Activated naive CD8-positive, alpha-beta T cell treated with anti-CD3 and anti-CD28 coated beads, Interleukin-2, amount 10 ng/mL, durations not matched to agents 7 days and 5 days (primary cell): ENCODE results near the gene POLR2F. TPM values are rescaled to one million over a fixed set of nuclear protein-coding genes. Genes with fewer than 3 reads are reported as not detected.

Experiments used
- ATAC-seq: fragments of 150-1000 bp; cut with Tn5 transposase; one replicate; pipeline ENCODE4 v1.10.0; 2021; ENCODE audit warnings: low read depth, moderate library complexity
- POLR2A ChIA-PET: fragments of 350-600 bp; sonication (Branson Sonifier 250); formaldehyde crosslinking; loops from one replicate; lab custom pipeline; 2021; ENCODE audit warnings: antibody characterized with exemption; lab: Charles Lee
- DNase-seq: peaks from one replicate; pipeline ENCODE4 v3.0.0; 2021
- H3K27ac Mint-ChIP-seq: one replicate; pipeline ENCODE4 v1.8.0; 2022; ENCODE audit warnings: mild to moderate bottlenecking, mixed read lengths
- H3K27me3 Mint-ChIP-seq: one replicate; pipeline ENCODE4 v1.8.0; 2022; ENCODE audit warnings: mild to moderate bottlenecking, moderate library complexity, mixed read lengths
- H3K36me3 Mint-ChIP-seq: one replicate; pipeline ENCODE4 v1.8.0; 2021; ENCODE audit warnings: mild to moderate bottlenecking, mixed read lengths
- H3K4me1 Mint-ChIP-seq: one replicate; pipeline ENCODE4 v1.8.0; 2021; ENCODE audit warnings: mixed read lengths
- H3K4me3 Mint-ChIP-seq: one replicate; pipeline ENCODE4 v1.8.0; 2022; ENCODE audit warnings: mild to moderate bottlenecking, moderate library complexity, mixed read lengths
- H3K9me3 Mint-ChIP-seq: one replicate; pipeline ENCODE4 v1.8.0; 2021; ENCODE audit warnings: mixed read lengths
- total RNA-seq, 2 experiments: library from RNA; stranded (reverse); gene quantifications; one replicate each; pipeline ENCODE4 v1.2.3, GENCODE V29; 2021

Gene POLR2F
- total RNA-seq, 2 experiments from 2014 or later = 60.2 to 61.4 TPM

DNA sequence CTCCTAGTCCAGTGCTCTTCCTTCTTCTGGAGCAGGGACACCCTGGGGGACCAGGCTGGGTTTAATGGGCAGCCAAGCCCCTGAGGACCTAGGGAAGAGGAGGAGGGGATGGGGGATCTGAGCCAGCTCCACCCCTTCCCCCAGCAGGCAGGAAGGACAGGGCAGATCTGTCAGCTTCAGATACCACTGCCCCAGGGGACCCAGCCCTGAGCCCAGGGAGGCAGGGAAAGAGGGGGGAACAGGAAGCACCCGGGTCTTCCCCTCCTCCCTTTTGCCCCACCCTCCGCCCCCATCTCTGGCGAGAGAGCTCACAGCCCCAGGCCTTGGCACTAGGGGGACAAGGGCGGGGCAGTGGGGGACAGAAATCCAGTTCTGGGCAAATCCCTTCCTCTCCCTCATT is 42.6 kb downstream of the POLR2F start:
- H3K4me3 Mint-ChIP-seq = no peak overlapping the region
- H3K27me3 Mint-ChIP-seq = no peaks in the 10 kb centered on the region
- ATAC-seq (no peak), DNase-seq (no peak)
- H3K4me1 Mint-ChIP-seq = peaks cover 7% of the 10 kb centered on the region
- H3K9me3 Mint-ChIP-seq = no peaks in the 10 kb centered on the region
- H3K36me3 Mint-ChIP-seq = no peaks in the 10 kb centered on the region
- H3K27ac Mint-ChIP-seq = no peak overlapping the region
- POLR2A ChIA-PET = no interaction called here

DNA sequence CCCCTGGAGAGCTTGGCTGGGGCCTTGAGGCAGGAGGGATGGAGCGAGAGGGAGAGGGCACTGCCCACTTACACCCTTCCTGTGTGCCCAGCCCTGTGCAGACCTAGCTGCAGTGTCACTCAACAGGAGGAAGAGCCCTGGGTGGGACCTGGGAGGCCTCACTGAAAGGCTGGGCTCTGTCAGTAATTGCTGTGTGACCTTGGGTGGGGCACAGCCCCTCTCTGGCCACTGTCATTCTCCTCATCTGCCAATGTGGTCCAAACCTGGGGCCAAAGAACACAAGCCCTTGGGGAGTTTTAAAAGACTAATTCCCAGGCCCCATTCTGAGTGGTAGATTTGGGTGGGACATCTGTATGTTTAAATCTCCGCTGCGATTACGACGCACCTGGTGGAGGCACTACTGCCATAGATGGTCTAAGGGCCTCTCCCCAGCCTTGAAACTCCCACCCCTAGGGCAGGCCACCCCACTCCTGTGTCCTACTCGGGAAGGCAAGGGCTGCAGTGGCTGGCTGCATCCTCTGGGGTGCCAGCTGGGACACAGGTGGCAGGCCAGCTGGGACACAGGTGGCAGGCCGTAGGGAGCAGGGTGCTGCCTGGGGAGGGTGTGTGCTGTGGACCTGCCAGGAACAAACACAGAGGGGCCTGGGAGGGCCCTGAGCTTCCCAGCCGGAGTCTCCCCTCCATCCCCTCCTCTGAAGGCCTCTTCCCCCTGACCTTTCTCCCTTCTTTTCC is 43.2 kb downstream of the POLR2F start:
- POLR2A ChIA-PET = interaction anchor here (0.5 kb wide), 1 partner anchor 14 kb away, joined by 3 read pairs; no protein-coding TSS in a partner anchor
- no peak for DNase-seq
- peaks cover 7% of the 10 kb centered on the region for H3K4me1 Mint-ChIP-seq
- H3K36me3 Mint-ChIP-seq = no peaks in the 10 kb centered on the region
- no peaks in the 10 kb centered on the region for H3K27me3 Mint-ChIP-seq
- no peak overlapping the region for H3K27ac Mint-ChIP-seq
- peak; percentile 13 for ATAC-seq
- H3K4me3 Mint-ChIP-seq = no peak overlapping the region
- H3K9me3 Mint-ChIP-seq = no peaks in the 10 kb centered on the region

DNA sequence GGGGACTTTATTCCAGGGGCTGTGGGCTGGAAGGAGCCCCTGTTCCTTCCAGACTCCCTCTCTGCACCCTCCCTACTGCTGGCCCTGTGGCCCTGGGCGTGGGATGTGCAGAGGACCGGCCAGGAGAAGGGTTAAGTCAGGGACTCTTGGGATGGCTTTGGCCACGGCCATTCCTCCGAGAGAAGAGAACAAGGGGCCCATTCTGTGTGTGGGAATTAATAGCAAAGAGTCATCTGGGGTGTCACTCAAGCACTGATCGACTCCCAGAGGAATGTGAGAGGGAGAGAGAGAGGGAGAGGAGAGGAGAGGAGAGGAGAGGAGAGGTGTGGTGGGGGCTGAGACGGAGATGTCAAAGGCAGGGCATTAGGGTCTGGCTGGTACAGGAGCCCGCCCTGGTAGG is 45.0 kb downstream of the POLR2F start:
- POLR2A ChIA-PET = no interaction called here
- Mint-ChIP-seq H3K9me3 (no peaks in the 10 kb centered on the region), H3K36me3 (no peaks in the 10 kb centered on the region), H3K27ac (no peak overlapping the region), H3K4me3 (no peak overlapping the region), H3K27me3 (no peaks in the 10 kb centered on the region), H3K4me1 (peaks cover 7% of the 10 kb centered on the region)
- DNase-seq (no peak), ATAC-seq (no peak)

DNA sequence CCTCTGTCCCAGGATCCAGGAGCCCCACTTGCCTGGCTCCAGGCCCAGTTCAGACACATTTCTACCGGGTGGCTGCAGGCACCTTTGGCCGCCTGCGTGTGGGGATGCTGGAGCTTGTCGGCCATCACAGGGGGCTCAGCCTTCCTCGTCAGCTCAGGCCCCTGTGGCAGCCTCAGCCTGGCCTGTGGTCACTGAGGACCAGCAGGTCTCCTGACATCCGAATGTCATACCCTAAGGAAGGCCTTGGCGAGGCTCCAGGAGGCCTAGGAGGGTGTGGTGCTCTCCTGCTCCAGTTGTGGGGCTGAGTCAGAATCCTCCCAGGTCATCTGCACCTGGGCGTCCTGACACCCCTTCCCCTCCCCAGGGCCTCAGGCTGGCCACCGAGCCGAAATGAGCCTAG is 45.7 kb downstream of the POLR2F start:
- POLR2A ChIA-PET = no interaction called here

DNA sequence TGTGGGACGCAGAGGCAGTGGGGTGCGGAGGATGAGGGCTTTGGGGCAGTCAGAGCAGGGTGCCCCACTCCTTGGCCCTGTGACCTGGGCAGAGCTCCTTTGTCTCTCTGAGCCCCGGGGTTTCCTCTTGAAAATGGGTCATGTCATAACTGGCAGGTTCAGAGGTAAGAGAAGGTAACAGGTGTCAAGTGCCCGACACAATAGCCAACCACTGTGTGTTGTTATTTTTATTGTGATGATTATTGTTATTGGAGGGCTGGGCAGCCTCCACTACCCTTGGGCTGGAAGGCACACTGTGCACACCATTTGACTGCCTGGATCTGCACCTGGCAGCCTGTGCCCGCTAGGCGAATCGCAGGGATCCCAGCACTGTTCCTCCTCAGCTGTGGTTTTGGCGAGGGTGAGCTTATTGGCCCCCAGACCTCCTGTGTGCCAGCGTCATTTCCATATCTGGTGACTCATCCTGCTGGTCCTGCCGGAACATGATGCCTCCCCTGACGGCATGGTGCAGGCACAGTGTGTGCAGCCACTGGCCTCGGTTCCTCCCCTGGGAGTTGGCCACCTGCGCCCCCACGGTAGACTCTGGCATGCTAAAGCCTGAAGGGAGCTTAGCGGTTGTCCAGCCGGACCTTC is 46.3 kb downstream of the POLR2F start:
- ATAC-seq (no peak), DNase-seq (no peak)
- H3K4me3 Mint-ChIP-seq = no peak overlapping the region
- H3K27me3 Mint-ChIP-seq = no peaks in the 10 kb centered on the region
- peaks cover 7% of the 10 kb centered on the region for H3K4me1 Mint-ChIP-seq
- H3K36me3 Mint-ChIP-seq = no peaks in the 10 kb centered on the region
- no peak overlapping the region for H3K27ac Mint-ChIP-seq
- POLR2A ChIA-PET = no interaction called here
- H3K9me3 Mint-ChIP-seq = no peaks in the 10 kb centered on the region

More for the DNA sequence above, 45.7 kb downstream of the POLR2F start:
- Mint-ChIP-seq H3K36me3 (no peaks in the 10 kb centered on the region), H3K4me3 (no peak overlapping the region), H3K4me1 (peaks cover 5% of the 10 kb centered on the region), H3K9me3 (no peaks in the 10 kb centered on the region), H3K27ac (no peak overlapping the region), H3K27me3 (no peaks in the 10 kb centered on the region)
- DNase-seq (no peak), ATAC-seq (no peak)

DNA sequence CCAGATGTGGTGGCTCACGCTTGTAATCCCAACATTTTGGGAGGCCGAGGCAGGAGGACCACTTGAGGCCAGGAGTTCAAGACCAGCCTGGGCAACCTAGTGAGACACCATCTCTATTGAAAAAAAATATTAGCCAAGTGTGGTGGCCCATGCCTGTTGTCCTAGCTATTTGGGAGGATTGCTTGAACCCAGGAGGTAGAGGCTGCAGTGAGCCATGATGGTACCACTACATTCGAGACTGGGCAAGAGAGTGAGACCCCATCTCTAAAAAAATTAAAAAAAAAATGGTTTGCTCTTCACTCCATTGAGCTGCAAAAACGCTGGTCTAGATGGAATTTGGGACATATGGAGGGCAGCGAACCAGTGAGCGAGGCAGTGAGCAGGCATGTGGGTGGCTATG is 52.4 kb downstream of the POLR2F start:
- no peaks in the 10 kb centered on the region for H3K36me3 Mint-ChIP-seq
- POLR2A ChIA-PET = no interaction called here
- H3K4me3 Mint-ChIP-seq = no peak overlapping the region

DNA sequence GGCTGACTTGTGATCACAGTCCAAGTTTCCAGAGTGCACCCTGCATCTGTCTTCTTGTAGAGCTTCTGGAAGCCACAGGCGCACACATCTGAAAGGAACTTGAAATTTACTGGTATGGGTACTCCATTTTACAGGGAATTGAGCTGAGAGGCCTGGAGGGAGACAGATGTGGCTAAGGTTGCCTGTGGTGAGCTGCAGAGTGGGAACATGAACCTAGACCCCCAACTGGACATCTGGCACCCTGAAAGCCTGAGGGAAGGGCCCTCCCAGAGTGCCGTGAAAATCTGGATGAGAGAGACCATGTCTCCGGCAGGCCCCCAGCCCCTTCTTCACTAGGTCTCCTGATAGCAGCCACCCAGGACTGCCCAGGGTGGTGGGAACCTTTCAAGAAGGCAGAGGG is 53.4 kb downstream of the POLR2F start:
- no peak for ATAC-seq
- no peak overlapping the region for H3K4me3 Mint-ChIP-seq
- H3K27me3 Mint-ChIP-seq = peaks cover 2% of the 10 kb centered on the region
- no peaks in the 10 kb centered on the region for H3K9me3 Mint-ChIP-seq
- no peak for DNase-seq
- H3K36me3 Mint-ChIP-seq = no peaks in the 10 kb centered on the region
- H3K4me1 Mint-ChIP-seq = peaks cover 20% of the 10 kb centered on the region
- POLR2A ChIA-PET = no interaction called here
- H3K27ac Mint-ChIP-seq = no peak overlapping the region

More for the DNA sequence above, 52.4 kb downstream of the POLR2F start:
- peaks cover 2% of the 10 kb centered on the region for H3K27me3 Mint-ChIP-seq
- H3K4me1 Mint-ChIP-seq = peaks cover 20% of the 10 kb centered on the region
- DNase-seq (no peak), ATAC-seq (no peak)
- no peaks in the 10 kb centered on the region for H3K9me3 Mint-ChIP-seq
- no peak overlapping the region for H3K27ac Mint-ChIP-seq

DNA sequence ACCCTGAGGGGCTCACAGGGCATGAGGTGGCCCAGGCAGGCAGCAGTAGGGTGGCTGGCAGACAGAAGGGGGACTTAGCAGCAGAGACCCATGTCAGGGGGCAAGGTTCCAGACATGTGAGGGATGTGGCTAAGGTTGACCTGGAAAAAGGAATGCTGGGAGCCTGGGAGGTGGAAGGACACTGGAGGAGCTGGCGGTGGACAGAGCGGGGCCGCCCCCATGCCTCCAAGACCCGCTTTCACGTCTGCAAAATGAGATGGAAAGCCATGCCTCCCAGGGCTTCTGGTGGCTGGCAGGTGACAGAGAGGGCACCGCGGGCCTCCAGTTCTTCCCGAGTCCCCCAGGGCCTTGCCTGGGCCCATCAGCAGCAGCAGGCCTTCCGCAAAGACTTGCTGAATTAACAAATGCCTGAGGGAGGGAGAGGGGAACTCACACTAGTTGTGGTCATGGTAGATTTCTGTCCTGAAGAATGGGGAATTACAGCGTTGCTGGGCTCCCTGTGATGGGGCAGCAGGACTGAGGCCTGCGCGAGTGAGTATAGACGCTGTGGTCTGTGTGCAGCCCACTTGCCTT is 53.9 kb downstream of the POLR2F start:
- Mint-ChIP-seq H3K36me3 (no peaks in the 10 kb centered on the region), H3K27me3 (peaks cover 2% of the 10 kb centered on the region), H3K9me3 (no peaks in the 10 kb centered on the region), H3K4me1 (peaks cover 20% of the 10 kb centered on the region), H3K4me3 (no peak overlapping the region), H3K27ac (no peak overlapping the region)
- ATAC-seq = no peak
- POLR2A ChIA-PET = interaction anchor here (0.6 kb wide), 1 partner anchor 882 kb away, joined by 4 read pairs; no protein-coding TSS in a partner anchor
- no peak for DNase-seq

DNA sequence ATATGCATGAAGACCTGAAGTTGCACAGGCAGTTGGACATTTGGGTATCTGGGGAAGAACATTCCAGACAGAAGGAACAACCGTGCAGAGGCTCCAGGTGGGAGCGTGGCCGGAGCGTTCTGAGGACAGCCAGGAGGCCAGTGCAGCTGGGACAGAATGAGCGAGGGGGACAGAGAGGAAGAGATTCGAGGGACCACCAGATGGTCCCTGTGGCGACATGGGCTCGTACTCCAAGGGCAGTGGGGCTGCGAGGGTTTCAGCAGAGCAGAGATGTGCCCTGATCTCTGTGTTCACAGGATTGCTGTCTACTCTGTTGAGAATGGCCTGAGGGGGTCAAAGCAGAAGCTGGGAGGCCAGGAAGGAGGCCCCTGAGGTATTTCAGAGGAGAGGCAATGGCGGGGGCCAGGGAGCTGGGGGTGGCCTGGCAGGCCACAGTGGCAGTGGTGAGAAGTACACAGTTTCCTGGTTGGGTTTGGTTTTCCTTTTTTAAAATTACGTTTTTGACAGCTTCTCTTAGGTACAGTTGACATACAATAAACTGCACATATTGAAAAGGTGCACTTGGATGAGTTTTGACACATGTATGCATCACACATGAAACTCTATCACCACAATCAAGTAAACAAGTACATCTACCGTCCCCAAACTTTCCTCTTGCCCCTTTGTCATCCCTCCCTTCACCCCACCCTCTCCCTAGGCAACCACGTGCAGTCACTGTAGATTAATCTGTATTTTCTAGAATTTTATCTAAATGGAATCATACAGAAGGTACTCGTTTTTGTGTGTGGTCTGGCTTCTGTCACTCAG is 55.7 kb downstream of the POLR2F start:
- Mint-ChIP-seq H3K4me3 (peak overlapping the region; percentile 66), H3K9me3 (no peaks in the 10 kb centered on the region), H3K4me1 (peaks cover 19% of the 10 kb centered on the region), H3K36me3 (no peaks in the 10 kb centered on the region), H3K27ac (peak overlapping the region; percentile 23), H3K27me3 (peaks cover 4% of the 10 kb centered on the region)
- DNase-seq (no peak), ATAC-seq (peak; percentile 45)
- POLR2A ChIA-PET = no interaction called here

DNA sequence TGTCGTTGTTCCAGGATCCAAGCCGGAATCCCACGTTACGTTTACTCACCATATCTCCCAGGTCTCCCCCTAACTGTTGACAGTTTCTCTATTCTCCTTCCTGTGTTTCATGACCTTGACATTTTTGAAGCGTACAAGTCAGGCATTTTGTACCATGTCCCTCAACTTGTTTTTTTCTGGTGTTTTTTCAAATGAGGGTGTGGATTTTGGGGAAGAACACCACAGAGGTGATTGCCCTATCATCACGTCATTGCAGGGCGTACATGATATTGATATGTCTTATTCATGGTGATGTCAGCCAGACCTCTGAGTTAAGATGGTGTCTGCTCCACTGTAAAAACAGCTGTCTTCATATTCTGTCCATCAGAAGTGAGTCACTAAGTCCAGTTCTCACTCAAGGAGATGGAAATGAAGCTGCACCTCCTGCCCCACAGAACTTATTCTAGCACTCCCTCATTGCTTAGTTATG is 59.1 kb downstream of the POLR2F start:
- Mint-ChIP-seq H3K27me3 (peaks cover 4% of the 10 kb centered on the region), H3K4me1 (peaks cover 13% of the 10 kb centered on the region), H3K36me3 (no peaks in the 10 kb centered on the region), H3K4me3 (no peak overlapping the region), H3K27ac (no peak overlapping the region), H3K9me3 (no peaks in the 10 kb centered on the region)
- no peak for ATAC-seq
- POLR2A ChIA-PET = no interaction called here
- no peak for DNase-seq

DNA sequence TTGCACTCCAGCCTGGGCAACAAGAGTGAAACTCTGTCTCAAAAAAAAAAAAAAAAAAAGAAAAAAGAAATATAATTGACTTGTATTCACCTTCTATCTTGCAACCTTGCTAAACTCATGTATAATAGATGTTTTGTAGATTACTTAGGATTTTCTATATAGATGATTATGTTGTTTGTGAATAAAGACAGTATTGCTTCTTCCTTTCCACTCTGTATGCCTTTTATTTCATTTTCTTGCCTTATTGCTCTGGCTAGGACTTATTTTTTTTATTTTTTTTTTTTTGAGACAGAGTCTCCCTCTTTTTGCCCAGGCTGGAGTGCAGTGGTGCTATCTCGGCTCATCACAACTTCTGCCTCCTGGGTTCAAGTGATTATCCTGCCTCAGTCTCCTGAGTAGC is 60.6 kb downstream of the POLR2F start:
- Mint-ChIP-seq H3K4me1 (peaks cover 9% of the 10 kb centered on the region), H3K4me3 (no peak overlapping the region)

DNA sequence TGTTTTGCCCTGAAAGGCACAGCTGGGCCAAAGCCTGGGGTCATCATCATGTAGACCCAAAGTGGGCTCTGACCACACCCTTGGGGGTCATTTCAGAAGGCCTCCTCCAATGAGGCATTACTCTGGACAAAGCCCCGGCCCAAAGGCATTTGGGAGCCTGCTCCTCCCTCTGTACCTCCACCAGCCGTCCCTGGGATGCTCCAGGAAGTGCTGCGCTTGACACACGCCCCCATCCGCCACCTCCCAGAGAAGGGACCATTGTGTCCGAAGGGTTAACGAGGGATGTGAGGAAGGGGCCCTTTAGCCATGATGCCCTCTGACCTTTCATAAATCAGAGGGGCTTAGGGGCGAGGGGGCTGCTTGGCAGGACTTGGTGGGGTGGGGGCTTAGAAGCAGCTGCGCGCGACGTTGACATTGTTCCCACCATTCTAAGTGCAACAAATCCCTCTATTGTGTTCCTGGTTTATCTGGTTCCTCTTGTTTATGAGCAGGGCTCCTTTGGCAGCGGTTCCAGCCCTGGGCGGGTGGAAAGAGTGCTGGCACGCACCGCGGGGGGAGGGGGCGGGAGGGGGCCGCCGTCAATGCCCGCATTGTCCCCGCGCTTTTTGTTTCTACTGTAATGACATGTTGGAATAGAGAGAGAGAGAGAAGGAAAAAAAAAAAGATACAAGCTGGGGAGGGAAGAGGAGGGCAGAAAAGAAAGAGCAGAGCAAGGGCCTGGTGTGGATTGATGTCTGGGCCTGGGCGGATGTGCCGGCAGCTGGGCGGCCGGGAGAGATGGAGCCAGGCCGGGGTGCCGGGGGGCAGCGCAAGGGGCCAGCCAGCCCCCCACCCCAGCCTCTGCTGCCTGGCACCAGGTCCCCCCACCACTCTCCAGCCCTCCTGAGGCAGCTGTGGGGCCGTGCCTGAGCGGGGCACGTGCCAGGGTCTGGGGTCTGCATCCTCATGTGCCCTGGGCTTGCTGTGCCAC is 63.0 kb downstream of the POLR2F start:
- Mint-ChIP-seq H3K9me3 (no peaks in the 10 kb centered on the region), H3K4me3 (no peak overlapping the region), H3K27me3 (peaks cover 2% of the 10 kb centered on the region), H3K4me1 (no peaks in the 10 kb centered on the region), H3K36me3 (no peaks in the 10 kb centered on the region), H3K27ac (no peak overlapping the region)
- DNase-seq (no peak), ATAC-seq (no peak)
- POLR2A ChIA-PET = no interaction called here

More for the DNA sequence above, 60.6 kb downstream of the POLR2F start:
- no peaks in the 10 kb centered on the region for H3K36me3 Mint-ChIP-seq
- DNase-seq = no peak
- H3K9me3 Mint-ChIP-seq = no peaks in the 10 kb centered on the region
- H3K27me3 Mint-ChIP-seq = peaks cover 4% of the 10 kb centered on the region
- no peak for ATAC-seq
- no peak overlapping the region for H3K27ac Mint-ChIP-seq
- POLR2A ChIA-PET = no interaction called here
